ENCODE data around the gene CEMIP. TPM values are rescaled to one million over a fixed set of nuclear protein-coding genes. Genes with fewer than 3 reads are reported as not detected.

The CEMIP gene
- total RNA-seq, 1 donor from 2014 or later = not detected

GRCh38 chr15:80944818-80945217, 165.6 kb downstream of the CEMIP start:
- Histone ChIP-seq H3F3A (ENCODE audit: low read depth) (no peaks in the 10 kb centered on the region), H3K36me3 (no peaks in the 10 kb centered on the region), H3K79me2 (ENCODE audit: low read depth) (no peaks in the 10 kb centered on the region), H3K4me1 (no peaks in the 10 kb centered on the region), H3K9ac (no peak overlapping the region), H3K27ac (no peak overlapping the region), H2AFZ (replicated peaks) (no peak overlapping the region), H4K20me1 (ENCODE audit: low read depth) (no peaks in the 10 kb centered on the region), H3K27me3 (no peaks in the 10 kb centered on the region), H3K9me3 (ENCODE audit: low read depth) (no peaks in the 10 kb centered on the region), H3K4me3 (no peak overlapping the region), H3K4me2 (no peak overlapping the region)
- Mint-ChIP-seq H3K27me3 (ENCODE audit: insufficient read depth, low read depth) (peaks cover 2% of the 10 kb centered on the region), H3K36me3 (peaks cover 18% of the 10 kb centered on the region), H3K4me3 (no peak overlapping the region), H3K27ac (no peak overlapping the region), H3K9me3 (no peaks in the 10 kb centered on the region), H3K4me1 (no peaks in the 10 kb centered on the region)
- no peak for DNase-seq (ENCODE audit: low spot score)
- no peak for TF ChIP-seq EZH2phosphoT487 (IDR thresholded peaks at IDR 0.05)
- TF ChIP-seq CTCF (IDR thresholded peaks at IDR 0.05) = no peak
- TF ChIP-seq EZH2 (IDR thresholded peaks at IDR 0.05) = no peak

- Mint-ChIP-seq H3K4me1 (no peaks in the 10 kb centered on the region), H3K27me3 (ENCODE audit: insufficient read depth, low read depth) (peaks cover 2% of the 10 kb centered on the region), H3K36me3 (peaks cover 18% of the 10 kb centered on the region), H3K27ac (no peak overlapping the region), H3K9me3 (no peaks in the 10 kb centered on the region), H3K4me3 (no peak overlapping the region)
- no peak for TF ChIP-seq CTCF (IDR thresholded peaks at IDR 0.05)
- TF ChIP-seq EZH2 (IDR thresholded peaks at IDR 0.05) = no peak
- TF ChIP-seq EZH2phosphoT487 (IDR thresholded peaks at IDR 0.05) = no peak
- H3K4me2 ChIP-seq = no peak overlapping the region
- no peak for DNase-seq (ENCODE audit: low spot score)
- H3K79me2 ChIP-seq (ENCODE audit: low read depth) = no peaks in the 10 kb centered on the region
- H3F3A ChIP-seq (ENCODE audit: low read depth) = no peaks in the 10 kb centered on the region
- H3K27ac ChIP-seq = no peak overlapping the region
- H2AFZ ChIP-seq (replicated peaks) = no peak overlapping the region
- H3K27me3 ChIP-seq = no peaks in the 10 kb centered on the region
- H3K4me3 ChIP-seq = no peak overlapping the region
- no peaks in the 10 kb centered on the region for H3K4me1 ChIP-seq
- no peaks in the 10 kb centered on the region for H3K36me3 ChIP-seq
- no peaks in the 10 kb centered on the region for H4K20me1 ChIP-seq (ENCODE audit: low read depth)
- H3K9me3 ChIP-seq (ENCODE audit: low read depth) = no peaks in the 10 kb centered on the region
- H3K9ac ChIP-seq = no peak overlapping the region
Observed at GRCh38 chr15:80945605-80946004, 166.4 kb downstream of the CEMIP start.

GRCh38 chr15:80946576-80946975, 167.4 kb downstream of the CEMIP start:
- H3K27me3 ChIP-seq = no peaks in the 10 kb centered on the region
- H3F3A ChIP-seq (ENCODE audit: low read depth) = no peaks in the 10 kb centered on the region
- Mint-ChIP-seq H3K9me3 (no peaks in the 10 kb centered on the region), H3K27ac (no peak overlapping the region), H3K4me1 (no peaks in the 10 kb centered on the region), H3K27me3 (ENCODE audit: insufficient read depth, low read depth) (peaks cover 2% of the 10 kb centered on the region), H3K4me3 (no peak overlapping the region), H3K36me3 (peaks cover 18% of the 10 kb centered on the region)
- H3K79me2 ChIP-seq (ENCODE audit: low read depth) = no peaks in the 10 kb centered on the region
- H3K9me3 ChIP-seq (ENCODE audit: low read depth) = no peaks in the 10 kb centered on the region
- no peak overlapping the region for H3K27ac ChIP-seq
- H4K20me1 ChIP-seq (ENCODE audit: low read depth) = no peaks in the 10 kb centered on the region
- no peak overlapping the region for H3K9ac ChIP-seq
- H3K4me2 ChIP-seq = no peak overlapping the region
- DNase-seq (ENCODE audit: low spot score) = no peak
- no peak overlapping the region for H3K4me3 ChIP-seq
- no peak overlapping the region for H2AFZ ChIP-seq (replicated peaks)
- TF ChIP-seq EZH2phosphoT487 (IDR thresholded peaks at IDR 0.05) (no peak), CTCF (IDR thresholded peaks at IDR 0.05) (no peak), EZH2 (IDR thresholded peaks at IDR 0.05) (no peak)
- H3K4me1 ChIP-seq = no peaks in the 10 kb centered on the region
- H3K36me3 ChIP-seq = no peaks in the 10 kb centered on the region

Data from neural progenitor cell (in vitro differentiated cells).